Measurements from ENCODE around the gene VSIG10L. TPM values are rescaled to one million over a fixed set of nuclear protein-coding genes. Genes with fewer than 3 reads are reported as not detected.

VSIG10L gene
- total and polyA plus RNA-seq, 3 experiments from 2014 or later, result 0.29 to 3.6 (median 3.3) TPM

GRCh38 chr19:51295382-51296126 is 46.4 kb downstream of the VSIG10L start:
- no peaks in the 10 kb centered on the region for H3K27me3 ChIP-seq (ENCODE audit: insufficient read depth, low read length, poor library complexity, severe bottlenecking)
- peaks cover 8 to 45% of the 10 kb centered on the region in 2 donors for H3K27me3 Mint-ChIP-seq
- no peak overlapping the region for H3K27ac Mint-ChIP-seq
- H3K4me1 ChIP-seq (ENCODE audit: insufficient read depth, low read length), result no peaks in the 10 kb centered on the region
- no peak overlapping the region for H3K4me3 ChIP-seq (ENCODE audit: low read length)
- CTCF ChIA-PET, result no interaction called here
- H3K36me3 Mint-ChIP-seq, result no peaks in the 10 kb centered on the region
- H3K4me3 Mint-ChIP-seq, result no peak overlapping the region
- no peaks in the 10 kb centered on the region for H3K4me1 Mint-ChIP-seq
- no peak overlapping the region for H3K27ac ChIP-seq (ENCODE audit: low read depth, low read length)
- no peak for DNase-seq
- peaks cover 0 to 3% (median 0%) of the 10 kb centered on the region in 5 donors for H3K9me3 Mint-ChIP-seq
- POLR2A ChIA-PET, result no interaction called here
- H3K9me3 ChIP-seq (ENCODE audit: low read length), result no peaks in the 10 kb centered on the region
- no peaks in the 10 kb centered on the region for H3K36me3 ChIP-seq (ENCODE audit: insufficient read depth, low read length)

- Histone ChIP-seq H3K9me3 (ENCODE audit: low read length) (no peaks in the 10 kb centered on the region), H3K4me1 (ENCODE audit: insufficient read depth, low read length) (no peaks in the 10 kb centered on the region), H3K4me3 (ENCODE audit: low read length) (no peak overlapping the region), H3K27me3 (ENCODE audit: insufficient read depth, low read length, poor library complexity, severe bottlenecking) (no peaks in the 10 kb centered on the region), H3K36me3 (ENCODE audit: insufficient read depth, low read length) (no peaks in the 10 kb centered on the region), H3K27ac (ENCODE audit: low read depth, low read length) (no peak overlapping the region)
- H3K27ac Mint-ChIP-seq, result no peak overlapping the region
- peaks cover 11 to 45% of the 10 kb centered on the region in 2 donors for H3K27me3 Mint-ChIP-seq
- POLR2A ChIA-PET, result no interaction called here
- H3K4me3 Mint-ChIP-seq, result no peak overlapping the region
- CTCF ChIA-PET, result no interaction called here
- no peaks in the 10 kb centered on the region for H3K4me1 Mint-ChIP-seq
- H3K36me3 Mint-ChIP-seq, result no peaks in the 10 kb centered on the region
- peaks cover 0 to 5% (median 0%) of the 10 kb centered on the region in 5 donors for H3K9me3 Mint-ChIP-seq
- no peak for DNase-seq
These were observed 47.0 kb downstream of the VSIG10L start for GRCh38 chr19:51294977-51295375.

DNA sequence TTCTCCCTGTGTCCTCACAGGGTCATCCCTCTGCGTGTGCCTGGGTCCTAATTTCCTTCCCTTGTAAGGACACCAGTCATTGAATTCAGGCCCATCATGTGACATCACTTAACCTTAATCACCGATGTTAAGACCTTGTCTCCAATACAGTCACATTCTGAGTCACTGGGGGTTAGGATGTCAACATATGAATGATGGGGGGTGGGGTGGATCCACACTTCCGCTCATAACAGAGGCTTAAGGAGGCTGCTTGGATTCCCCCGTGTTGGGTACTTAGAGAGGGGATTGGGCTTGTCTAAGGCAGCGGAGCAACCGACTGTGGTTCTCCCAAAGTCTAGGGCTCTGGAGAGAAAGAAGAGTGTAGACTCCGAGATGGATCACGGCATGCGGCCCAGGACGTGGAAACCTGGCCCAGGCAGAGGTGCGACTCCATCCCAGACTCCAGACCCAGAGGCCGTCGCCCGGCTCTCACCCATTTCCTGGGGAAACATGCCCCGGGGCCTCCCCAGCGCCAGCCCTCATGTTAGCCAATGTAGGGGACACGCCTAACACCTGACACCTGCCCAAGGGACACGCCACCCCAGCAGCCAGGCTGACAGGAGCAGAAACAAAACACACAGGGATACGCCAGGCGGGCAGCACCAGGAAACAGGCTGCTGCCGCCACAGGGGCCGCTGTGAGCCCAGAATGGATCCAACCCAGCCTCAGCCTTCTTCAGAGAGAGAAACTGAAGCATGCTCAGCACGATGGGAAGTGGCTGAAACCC is 47.5 kb downstream of the VSIG10L start:
- Histone ChIP-seq H3K9me3 (ENCODE audit: low read length) (no peaks in the 10 kb centered on the region), H3K4me3 (ENCODE audit: low read length) (no peak overlapping the region), H3K4me1 (ENCODE audit: insufficient read depth, low read length) (no peaks in the 10 kb centered on the region), H3K27me3 (ENCODE audit: insufficient read depth, low read length, poor library complexity, severe bottlenecking) (no peaks in the 10 kb centered on the region), H3K27ac (ENCODE audit: low read depth, low read length) (no peak overlapping the region), H3K36me3 (ENCODE audit: insufficient read depth, low read length) (no peaks in the 10 kb centered on the region)
- Mint-ChIP-seq H3K4me3 (peak overlapping the region in 1 of 7 donors; percentile 63), H3K27ac (no peak overlapping the region), H3K36me3 (no peaks in the 10 kb centered on the region), H3K27me3 (peaks cover 11 to 45% of the 10 kb centered on the region in 2 donors), H3K9me3 (peaks cover 0 to 5% (median 0%) of the 10 kb centered on the region in 5 donors), H3K4me1 (no peaks in the 10 kb centered on the region)
- POLR2A ChIA-PET, result no interaction called here
- no peak for DNase-seq
- CTCF ChIA-PET, result no interaction called here

- POLR2A ChIA-PET, result no interaction called here
These were observed 48.2 kb downstream of the VSIG10L start for GRCh38 chr19:51293571-51294210.

DNA sequence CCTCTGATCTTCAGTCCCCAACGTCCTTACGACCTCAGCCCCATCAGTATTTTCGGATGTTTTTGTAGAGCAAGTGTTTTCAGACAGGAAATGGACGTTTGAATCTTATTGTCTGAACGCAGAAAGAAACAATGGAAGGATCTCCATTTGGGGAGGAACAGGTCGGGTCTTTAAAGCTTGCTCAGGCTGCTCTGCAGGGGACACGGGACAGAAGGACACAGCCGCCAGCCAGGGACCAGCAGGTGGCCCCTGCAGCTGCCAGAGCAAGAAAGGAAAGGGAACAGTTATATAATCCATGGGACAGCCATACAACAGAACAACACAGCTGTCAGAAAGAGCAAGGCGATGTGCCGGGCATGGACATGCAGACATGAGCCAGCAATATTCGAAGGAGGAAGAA is 49.0 kb downstream of the VSIG10L start:
- H3K4me3 Mint-ChIP-seq, result no peak overlapping the region
- Histone ChIP-seq H3K9me3 (ENCODE audit: low read length) (no peaks in the 10 kb centered on the region), H3K4me3 (ENCODE audit: low read length) (no peak overlapping the region), H3K4me1 (ENCODE audit: insufficient read depth, low read length) (no peaks in the 10 kb centered on the region), H3K27ac (ENCODE audit: low read depth, low read length) (no peak overlapping the region), H3K27me3 (ENCODE audit: insufficient read depth, low read length, poor library complexity, severe bottlenecking) (peaks cover 3% of the 10 kb centered on the region), H3K36me3 (ENCODE audit: insufficient read depth, low read length) (no peaks in the 10 kb centered on the region)
- no peak for DNase-seq
- ChIA-PET POLR2A (no interaction called here), CTCF (no interaction called here)
- peaks cover 0 to 5% (median 0%) of the 10 kb centered on the region in 5 donors for H3K9me3 Mint-ChIP-seq
- no peaks in the 10 kb centered on the region for H3K4me1 Mint-ChIP-seq
- no peaks in the 10 kb centered on the region for H3K36me3 Mint-ChIP-seq
- peaks cover 11 to 44% of the 10 kb centered on the region in 2 donors for H3K27me3 Mint-ChIP-seq
- H3K27ac Mint-ChIP-seq, result peak overlapping the region in 1 of 8 donors; percentile 40

More at GRCh38 chr19:51293571-51294210, 48.2 kb downstream of the VSIG10L start:
- no peaks in the 10 kb centered on the region for H3K9me3 ChIP-seq (ENCODE audit: low read length)
- Mint-ChIP-seq H3K36me3 (no peaks in the 10 kb centered on the region), H3K27ac (no peak overlapping the region), H3K4me3 (peak overlapping the region in 1 of 7 donors; percentile 63), H3K9me3 (peaks cover 0 to 5% (median 0%) of the 10 kb centered on the region in 5 donors), H3K4me1 (no peaks in the 10 kb centered on the region), H3K27me3 (peaks cover 11 to 45% of the 10 kb centered on the region in 2 donors)
- H3K4me3 ChIP-seq (ENCODE audit: low read length), result no peak overlapping the region
- no peaks in the 10 kb centered on the region for H3K36me3 ChIP-seq (ENCODE audit: insufficient read depth, low read length)
- no peaks in the 10 kb centered on the region for H3K27me3 ChIP-seq (ENCODE audit: insufficient read depth, low read length, poor library complexity, severe bottlenecking)
- DNase-seq, result no peak
- no peaks in the 10 kb centered on the region for H3K4me1 ChIP-seq (ENCODE audit: insufficient read depth, low read length)
- CTCF ChIA-PET, result no interaction called here
- no peak overlapping the region for H3K27ac ChIP-seq (ENCODE audit: low read depth, low read length)

DNA sequence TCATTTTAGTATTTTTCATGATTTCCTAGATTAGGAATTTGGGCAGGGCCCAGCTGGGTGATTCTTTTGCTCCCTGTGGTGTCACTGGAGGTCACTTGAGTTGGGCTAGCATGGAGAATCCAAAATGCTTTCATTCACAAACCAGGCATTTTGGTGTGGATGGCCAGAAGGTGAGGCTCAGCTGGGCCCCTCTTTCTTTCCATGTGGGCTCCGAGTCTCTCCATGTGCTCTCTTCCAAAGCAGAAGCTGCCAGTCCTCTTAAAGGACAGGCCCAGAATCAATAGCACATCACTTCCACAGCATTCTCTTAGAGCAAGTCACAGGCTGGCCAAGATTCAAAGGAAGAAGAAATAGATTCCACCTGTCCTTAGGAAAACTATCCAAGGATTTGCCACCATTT is 52.3 kb downstream of the VSIG10L start:
- POLR2A ChIA-PET, result no interaction called here
- no peaks in the 10 kb centered on the region for H3K36me3 ChIP-seq (ENCODE audit: insufficient read depth, low read length)
- H3K4me1 ChIP-seq (ENCODE audit: insufficient read depth, low read length), result no peaks in the 10 kb centered on the region
- no peak overlapping the region for H3K4me3 ChIP-seq (ENCODE audit: low read length)
- CTCF ChIA-PET, result no interaction called here
- H3K27ac ChIP-seq (ENCODE audit: low read depth, low read length), result no peak overlapping the region
- no peaks in the 10 kb centered on the region for H3K9me3 ChIP-seq (ENCODE audit: low read length)
- Mint-ChIP-seq H3K9me3 (peaks cover 0 to 5% (median 0%) of the 10 kb centered on the region in 5 donors), H3K27me3 (peaks cover 9 to 31% of the 10 kb centered on the region in 2 donors), H3K27ac (no peak overlapping the region), H3K4me1 (no peaks in the 10 kb centered on the region), H3K36me3 (no peaks in the 10 kb centered on the region), H3K4me3 (no peak overlapping the region)
- peaks cover 5% of the 10 kb centered on the region for H3K27me3 ChIP-seq (ENCODE audit: insufficient read depth, low read length, poor library complexity, severe bottlenecking)
- no peak for DNase-seq

- no peak overlapping the region for H3K4me3 Mint-ChIP-seq
- H3K36me3 Mint-ChIP-seq, result peaks cover 0 to 4% (median 0%) of the 10 kb centered on the region in 3 donors
- no peaks in the 10 kb centered on the region for H3K36me3 ChIP-seq (ENCODE audit: insufficient read depth, low read length)
- H3K9me3 Mint-ChIP-seq, result peaks cover 0 to 12% (median 6%) of the 10 kb centered on the region in 5 donors
- no peaks in the 10 kb centered on the region for H3K4me1 ChIP-seq (ENCODE audit: insufficient read depth, low read length)
- no peak overlapping the region for H3K4me3 ChIP-seq (ENCODE audit: low read length)
- CTCF ChIA-PET, result no interaction called here
- no peaks in the 10 kb centered on the region for H3K4me1 Mint-ChIP-seq
- DNase-seq, result no peak
- peaks cover 5% of the 10 kb centered on the region for H3K27me3 ChIP-seq (ENCODE audit: insufficient read depth, low read length, poor library complexity, severe bottlenecking)
- POLR2A ChIA-PET, result no interaction called here
- H3K9me3 ChIP-seq (ENCODE audit: low read length), result no peaks in the 10 kb centered on the region
- peaks cover 8 to 25% of the 10 kb centered on the region in 2 donors for H3K27me3 Mint-ChIP-seq
- H3K27ac ChIP-seq (ENCODE audit: low read depth, low read length), result no peak overlapping the region
- H3K27ac Mint-ChIP-seq, result no peak overlapping the region
These were observed 56.3 kb downstream of the VSIG10L start for GRCh38 chr19:51285682-51286081.

GRCh38 chr19:51282335-51282734 is 59.6 kb downstream of the VSIG10L start:
- Mint-ChIP-seq H3K4me3 (no peak overlapping the region), H3K9me3 (peaks cover 0 to 15% (median 8%) of the 10 kb centered on the region in 5 donors), H3K36me3 (peaks cover 0 to 12% (median 0%) of the 10 kb centered on the region in 3 donors), H3K4me1 (no peaks in the 10 kb centered on the region), H3K27me3 (peaks cover 8 to 40% of the 10 kb centered on the region in 2 donors), H3K27ac (no peak overlapping the region)
- Histone ChIP-seq H3K4me1 (ENCODE audit: insufficient read depth, low read length) (no peaks in the 10 kb centered on the region), H3K27me3 (ENCODE audit: insufficient read depth, low read length, poor library complexity, severe bottlenecking) (no peaks in the 10 kb centered on the region), H3K4me3 (ENCODE audit: low read length) (no peak overlapping the region), H3K27ac (ENCODE audit: low read depth, low read length) (no peak overlapping the region), H3K9me3 (ENCODE audit: low read length) (no peaks in the 10 kb centered on the region), H3K36me3 (ENCODE audit: insufficient read depth, low read length) (no peaks in the 10 kb centered on the region)
- CTCF ChIA-PET, result no interaction called here
- no peak for DNase-seq
- POLR2A ChIA-PET, result no interaction called here

All from CD8-positive, alpha-beta memory T cell (primary cell).